DMS153 treated with DMSO at 0.1 percent for 48 hours (cell line): ENCODE results near the gene ZNF19.
"Not testable (repeated sequence)": the region's sequence is repeated elsewhere in the genome, so short reads cannot be mapped to it uniquely, and the experiment has no call there.

Experiments used
- DNase-seq: peaks from one replicate; lab custom pipeline; 2025; ENCODE audit not compliant: unreplicated experiment; lab: John Stamatoyannopoulos, UW

ZNF19 gene

DNA sequence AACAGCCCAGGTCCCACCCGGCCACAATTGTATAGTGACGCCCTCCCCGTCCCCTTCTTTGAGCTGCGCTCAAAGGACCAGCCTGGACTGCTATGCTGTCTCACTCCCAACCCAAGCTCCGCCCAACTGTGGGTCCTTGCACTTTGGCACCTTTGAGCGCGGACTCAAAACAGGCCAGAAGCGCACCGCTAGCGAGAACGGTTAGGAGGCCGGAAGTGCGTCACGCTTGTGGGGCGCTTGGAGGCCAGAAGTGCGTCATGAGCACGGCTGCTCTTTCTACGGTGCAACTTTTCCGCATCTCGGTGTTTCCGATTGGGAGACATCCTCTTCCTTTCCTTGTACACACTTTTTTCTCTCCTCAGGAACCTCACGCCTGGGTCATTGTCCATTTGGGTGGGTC, at the start of gene ZNF19:
Gene ZNF19, minus strand, starts transcription at position 203 of the 400 bp plus-strand sequence. CDS start 7,210 bp downstream, outside the sequence.
- DNase-seq = no peak

GRCh38 chr16:71537643-71538042, 48.5 kb upstream of the ZNF19 start:
- peak; percentile 19 for DNase-seq

DNA sequence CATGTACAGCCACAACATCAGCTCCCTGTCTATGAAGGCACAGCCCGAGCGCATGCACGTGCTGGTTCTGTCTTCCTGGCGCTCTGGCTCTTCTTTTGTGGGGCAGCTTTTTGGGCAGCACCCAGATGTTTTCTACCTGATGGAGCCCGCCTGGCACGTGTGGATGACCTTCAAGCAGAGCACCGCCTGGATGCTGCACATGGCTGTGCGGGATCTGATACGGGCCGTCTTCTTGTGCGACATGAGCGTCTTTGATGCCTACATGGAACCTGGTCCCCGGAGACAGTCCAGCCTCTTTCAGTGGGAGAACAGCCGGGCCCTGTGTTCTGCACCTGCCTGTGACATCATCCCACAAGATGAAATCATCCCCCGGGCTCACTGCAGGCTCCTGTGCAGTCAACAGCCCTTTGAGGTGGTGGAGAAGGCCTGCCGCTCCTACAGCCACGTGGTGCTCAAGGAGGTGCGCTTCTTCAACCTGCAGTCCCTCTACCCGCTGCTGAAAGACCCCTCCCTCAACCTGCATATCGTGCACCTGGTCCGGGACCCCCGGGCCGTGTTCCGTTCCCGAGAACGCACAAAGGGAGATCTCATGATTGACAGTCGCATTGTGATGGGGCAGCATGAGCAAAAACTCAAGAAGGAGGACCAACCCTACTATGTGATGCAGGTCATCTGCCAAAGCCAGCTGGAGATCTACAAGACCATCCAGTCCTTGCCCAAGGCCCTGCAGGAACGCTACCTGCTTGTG, 47.8 kb upstream of the ZNF19 start:
- no peak for DNase-seq

- no peak for DNase-seq
Observed at GRCh38 chr16:71532366-71532765, 43.2 kb upstream of the ZNF19 start.

DNA sequence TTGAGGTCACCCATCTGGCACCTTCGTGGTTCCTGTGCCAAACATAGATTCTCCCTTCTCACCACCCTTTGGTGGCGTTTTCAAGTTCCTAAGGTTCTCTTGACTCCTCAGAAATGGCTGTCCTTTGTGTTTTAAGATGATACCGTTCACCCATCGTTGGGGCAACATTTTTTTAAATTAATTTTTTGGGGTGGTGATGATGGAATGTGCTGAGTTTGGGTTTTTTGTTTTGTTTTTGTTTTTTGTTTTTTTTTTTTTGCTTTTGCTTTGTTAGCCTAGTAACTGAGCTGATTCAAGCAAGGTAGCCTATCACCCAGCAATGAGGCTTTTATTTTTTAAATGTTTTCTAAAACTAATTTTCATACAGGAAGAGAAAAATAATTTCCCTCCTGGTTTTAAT, 39.7 kb upstream of the ZNF19 start:
- no peak for DNase-seq

DNA sequence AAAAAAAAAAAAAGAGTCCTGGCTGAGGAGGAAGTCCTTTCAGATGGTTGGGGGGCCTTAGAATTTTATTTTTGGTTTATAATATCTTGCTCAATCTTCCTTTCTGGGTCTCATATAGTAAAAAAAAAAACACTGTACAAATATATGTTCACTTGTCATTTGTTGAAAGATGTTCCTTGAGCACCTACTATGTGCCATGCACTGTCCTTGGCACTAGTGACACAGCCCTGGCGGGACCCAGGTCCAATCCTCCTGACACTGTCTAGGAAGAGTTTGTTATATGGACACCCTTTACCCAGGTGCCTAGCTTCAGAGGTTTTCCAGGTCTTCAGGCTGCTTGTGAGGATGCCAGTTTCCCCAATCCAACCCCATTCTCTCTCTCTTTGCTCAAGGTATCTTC, 39.1 kb upstream of the ZNF19 start:
- DNase-seq = no peak

GRCh38 chr16:71526111-71526631, 37.0 kb upstream of the ZNF19 start, which contains the start of gene CHST4:
TSS of gene CHST4 (plus strand) at chr16:71526426. CDS start at chr16:71536678, 10,252 bp downstream.
- no peak for DNase-seq

DNA sequence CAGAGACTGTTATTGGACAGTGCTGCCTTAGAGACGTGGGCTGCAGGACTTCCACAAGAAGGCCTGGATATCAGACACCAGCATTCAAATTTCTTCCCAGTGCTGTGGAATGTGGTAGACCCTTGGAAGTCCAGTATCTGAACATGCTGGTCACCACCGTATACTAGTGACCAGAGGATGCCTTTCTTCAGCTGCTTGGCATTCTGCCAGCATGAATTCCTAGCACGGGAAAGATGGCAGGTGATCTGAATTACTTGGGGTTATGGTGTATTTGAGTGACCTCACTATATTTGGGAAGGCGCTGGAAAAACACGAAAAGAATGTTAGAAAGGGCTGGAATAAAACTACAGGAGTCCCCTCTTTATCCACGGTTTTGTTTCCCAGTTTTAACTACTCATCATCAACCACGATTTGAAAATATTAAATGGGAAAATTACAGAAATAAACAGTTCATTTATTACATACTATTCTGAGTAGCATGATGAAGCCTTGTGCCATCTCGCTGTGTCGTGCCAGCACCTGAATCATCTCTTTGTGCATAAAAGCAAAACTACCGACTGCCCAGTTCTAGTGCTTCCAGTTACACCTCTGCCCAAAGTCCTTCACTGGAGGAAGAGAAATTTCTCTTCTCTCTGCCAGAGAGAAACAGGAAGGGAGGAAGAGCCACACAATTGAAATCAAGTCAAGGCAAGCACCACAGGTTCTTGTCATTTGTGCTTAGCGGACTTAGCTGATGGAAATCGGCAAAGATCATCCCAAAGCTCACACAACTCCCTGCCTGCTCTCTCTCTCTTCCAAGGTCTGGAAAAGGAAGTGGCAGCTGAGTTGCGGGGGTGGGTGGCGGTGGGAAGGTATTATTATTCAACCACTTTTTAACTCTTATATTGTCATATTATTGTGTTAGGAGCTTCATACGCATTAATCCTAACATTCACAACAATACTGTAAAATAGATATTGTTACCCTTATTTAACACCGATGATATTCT, 35.7 kb upstream of the ZNF19 start:
- DNase-seq = no peak

DNA sequence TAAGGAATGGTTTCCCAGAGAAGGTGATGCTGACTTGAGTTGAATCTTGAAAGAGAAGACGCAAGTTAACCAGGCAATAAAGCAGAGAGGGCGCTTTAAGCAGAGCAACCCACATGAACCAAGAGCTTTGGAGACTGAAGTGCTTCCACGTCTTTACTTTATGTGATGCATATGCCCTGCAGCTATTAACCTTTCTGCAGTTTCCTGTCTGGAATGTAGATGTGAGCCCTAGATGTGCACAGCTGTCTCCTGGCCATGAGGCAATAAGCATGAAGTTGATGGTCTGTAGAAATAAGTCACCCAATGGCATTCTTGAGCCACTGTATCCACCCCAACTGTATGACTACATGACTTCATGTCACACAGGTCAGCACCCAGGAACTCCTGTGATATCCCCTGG, 31.4 kb upstream of the ZNF19 start:
- no peak for DNase-seq

GRCh38 chr16:71515026-71515425, 25.9 kb upstream of the ZNF19 start:
- no peak for DNase-seq

DNA sequence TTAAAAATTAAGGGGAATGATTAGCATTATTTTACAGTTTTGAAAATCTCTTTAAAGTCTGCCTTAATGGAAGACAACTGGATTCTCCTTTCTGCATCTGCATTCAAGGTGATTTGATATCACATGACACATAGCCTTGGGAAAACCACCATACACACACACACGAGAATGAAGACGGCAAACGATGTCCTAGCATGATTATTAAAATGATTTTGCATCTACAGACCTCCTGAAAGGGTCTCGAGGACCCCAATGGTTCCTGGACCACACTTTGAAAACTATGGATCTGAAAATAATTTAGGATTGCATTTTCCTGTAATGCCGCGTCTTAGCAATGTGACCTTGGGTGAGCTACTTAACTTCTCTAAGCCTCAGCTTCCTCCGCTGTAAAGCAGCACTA, 25.4 kb upstream of the ZNF19 start:
- DNase-seq = no peak

GRCh38 chr16:71513302-71513701, 24.2 kb upstream of the ZNF19 start:
- DNase-seq = no peak

- no peak for DNase-seq
Observed at GRCh38 chr16:71507061-71507460, 17.9 kb upstream of the ZNF19 start.

- DNase-seq = no peak
Observed at GRCh38 chr16:71504901-71505300, 15.8 kb upstream of the ZNF19 start.

DNA sequence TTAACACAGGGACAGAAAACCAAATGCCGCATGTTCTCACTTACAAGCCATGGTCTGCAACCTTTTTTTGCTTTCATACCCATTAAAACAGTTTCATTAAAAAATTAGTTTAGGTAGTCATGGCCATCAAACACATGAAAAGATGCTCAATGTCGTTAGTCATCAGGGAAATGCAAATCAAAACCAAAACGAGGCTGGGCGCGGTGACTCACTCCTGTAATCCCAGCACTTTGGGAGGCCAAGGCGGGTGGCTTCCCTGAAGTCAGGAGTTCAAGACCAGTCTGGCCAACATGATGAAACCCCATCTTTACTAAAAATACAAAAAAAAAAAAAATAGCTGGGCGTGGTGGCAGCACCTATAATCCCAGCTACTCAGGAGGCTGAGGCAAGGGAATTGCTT, 14.9 kb upstream of the ZNF19 start:
- DNase-seq = not testable (repeated sequence)

DNA sequence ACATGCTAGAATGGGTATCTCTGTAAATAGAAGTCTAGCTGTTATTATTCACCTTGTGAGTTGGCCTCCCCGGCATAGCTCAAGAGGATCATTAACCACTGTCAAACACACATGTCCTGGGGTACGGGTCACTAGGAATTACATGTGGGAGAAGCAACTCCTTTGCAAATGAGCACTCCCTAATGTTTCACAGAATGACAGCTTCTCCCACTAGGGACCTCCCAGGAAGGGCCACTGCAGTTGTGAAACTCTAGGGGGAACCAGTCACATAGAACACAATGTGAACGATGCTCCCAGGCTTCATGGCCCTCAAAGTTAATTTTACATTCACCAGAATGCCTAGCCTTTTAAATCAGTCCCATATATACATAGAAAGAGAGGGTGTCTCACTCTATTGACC, 12.4 kb upstream of the ZNF19 start:
- no peak for DNase-seq

- no peak for DNase-seq
Observed at GRCh38 chr16:71500964-71501363, 11.8 kb upstream of the ZNF19 start.

- DNase-seq = no peak
Observed at GRCh38 chr16:71499775-71500364, 10.7 kb upstream of the ZNF19 start.

DNA sequence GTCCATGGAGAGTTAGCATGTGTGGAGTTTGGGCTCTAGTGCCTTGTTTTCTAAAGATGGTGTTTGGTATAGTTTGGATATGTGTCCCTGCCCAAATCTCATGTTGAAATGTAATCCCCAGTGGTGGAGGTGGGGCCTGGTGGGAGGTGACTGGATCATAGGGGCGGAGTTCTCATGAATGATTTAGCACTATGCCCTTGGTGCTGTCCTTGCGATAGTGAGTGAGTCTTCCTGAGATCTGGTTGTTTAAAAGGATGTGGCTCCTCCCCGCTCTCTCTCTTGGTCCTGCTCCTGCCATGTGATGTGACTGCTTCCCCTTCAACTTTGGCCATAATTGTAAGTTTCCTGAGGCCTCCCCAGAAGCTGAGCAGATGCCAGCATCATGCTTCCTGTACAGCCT, 8.9 kb upstream of the ZNF19 start:
- no peak for DNase-seq

- DNase-seq = no peak
Observed at GRCh38 chr16:71493213-71493612, 4.1 kb upstream of the ZNF19 start.

- no peak for DNase-seq
Observed at GRCh38 chr16:71492786-71493185, 3.7 kb upstream of the ZNF19 start.
